Neural progenitor cell (in vitro differentiated cells): ENCODE data around the gene SIL1. TPM values are rescaled to one million over a fixed set of nuclear protein-coding genes. Genes with fewer than 3 reads are reported as not detected.
"Not testable (repeated sequence)": the region's sequence is repeated elsewhere in the genome, so short reads cannot be mapped to it uniquely, and the experiment has no call there.

Experiments used
- DNase-seq: peaks from one replicate; pipeline ENCODE4 v3.0.0-alpha.2; 2016; ENCODE audit warnings: low spot score
- H2AFZ ChIP-seq: fragments of 200-600 bp; sonication (generic); replicated peaks from 2 replicates; pipeline ENCODE4 v1.6.1; 2016; ENCODE audit warnings: antibody characterized with exemption
- H3F3A ChIP-seq: fragments of 200-600 bp; sonication (generic); 2 replicates; pipeline ENCODE4 v1.6.1; 2016; ENCODE audit warnings: antibody characterized with exemption, low read depth
- H3K27ac ChIP-seq: fragments of 200-600 bp; sonication (generic); 2 replicates; pipeline ENCODE4 v1.5.1; 2016; ENCODE audit warnings: mild to moderate bottlenecking
- H3K27me3 ChIP-seq: fragments of 200-600 bp; sonication (generic); 2 replicates; pipeline ENCODE4 v1.6.1; 2016; ENCODE audit warnings: mild to moderate bottlenecking, moderate library complexity
- H3K36me3 ChIP-seq: fragments of 200-600 bp; sonication (generic); 2 replicates; pipeline ENCODE4 v1.5.1; 2016
- H3K4me1 ChIP-seq: fragments of 200-600 bp; sonication (generic); 2 replicates; pipeline ENCODE4 v1.6.1; 2016; ENCODE audit warnings: mixed run types
- H3K4me2 ChIP-seq: fragments of 200-600 bp; sonication (generic); 2 replicates; pipeline ENCODE4 v1.6.1; 2016
- H3K4me3 ChIP-seq: fragments of 200-600 bp; sonication (generic); 2 replicates; pipeline ENCODE4 v1.5.1; 2016
- H3K79me2 ChIP-seq: fragments of 200-600 bp; sonication (generic); 2 replicates; pipeline ENCODE4 v1.6.1; 2016; ENCODE audit warnings: low read depth
- H3K9ac ChIP-seq: fragments of 200-600 bp; sonication (generic); 2 replicates; pipeline ENCODE4 v1.6.1; 2016
- H3K9me3 ChIP-seq: fragments of 200-600 bp; sonication (generic); 2 replicates; pipeline ENCODE4 v1.5.1; 2016; ENCODE audit warnings: low read depth
- H4K20me1 ChIP-seq: fragments of 200-600 bp; sonication (generic); 2 replicates; pipeline ENCODE4 v1.6.1; 2016; ENCODE audit warnings: low read depth
- H3K27ac Mint-ChIP-seq: 3 replicates; pipeline ENCODE4 v1.8.0; 2021; ENCODE audit warnings: mixed read lengths
- H3K27me3 Mint-ChIP-seq: 2 replicates; pipeline ENCODE4 v1.8.0; 2022; ENCODE audit warnings: low read depth, mild to moderate bottlenecking, inconsistent platforms, moderate library complexity, mixed read lengths; ENCODE audit not compliant: insufficient read depth
- H3K36me3 Mint-ChIP-seq: 3 replicates; pipeline ENCODE4 v1.8.0; 2021; ENCODE audit warnings: mixed read lengths
- H3K4me1 Mint-ChIP-seq: 3 replicates; pipeline ENCODE4 v1.8.0; 2021; ENCODE audit warnings: mixed read lengths
- H3K4me3 Mint-ChIP-seq: 3 replicates; pipeline ENCODE4 v1.8.0; 2021; ENCODE audit warnings: mild to moderate bottlenecking, moderate library complexity, mixed read lengths
- H3K9me3 Mint-ChIP-seq: 3 replicates; pipeline ENCODE4 v1.8.0; 2020; ENCODE audit warnings: mixed read lengths
- EZH2 ChIP-seq: fragments of 200-600 bp; sonication (generic); IDR thresholded peaks from 2 replicates; pipeline ENCODE4 v1.6.1; 2017; ENCODE audit warnings: antibody characterized with exemption, mild to moderate bottlenecking, moderate library complexity
- EZH2phosphoT487 ChIP-seq: fragments of 200-600 bp; sonication (generic); IDR thresholded peaks from 2 replicates; pipeline ENCODE4 v1.6.1; 2017; ENCODE audit warnings: antibody characterized with exemption
- total RNA-seq: library from RNA; depleted of rRNA; stranded (reverse); fragments of >200 nt; gene quantifications from 2 replicates; pipeline ENCODE4 v1.2.3, GENCODE V29; 2015; ENCODE audit warnings: low replicate concordance
- TF ChIP-seq, protein P1 (sequence below): fragments of 200-600 bp; sonication (generic); IDR thresholded peaks from 2 replicates; pipeline ENCODE4 v1.5.1; 2017; ENCODE audit warnings: antibody characterized with exemption, mild to moderate bottlenecking

The SIL1 gene
- total RNA-seq, 1 donor from 2014 or later: 5.5 TPM

DNA sequence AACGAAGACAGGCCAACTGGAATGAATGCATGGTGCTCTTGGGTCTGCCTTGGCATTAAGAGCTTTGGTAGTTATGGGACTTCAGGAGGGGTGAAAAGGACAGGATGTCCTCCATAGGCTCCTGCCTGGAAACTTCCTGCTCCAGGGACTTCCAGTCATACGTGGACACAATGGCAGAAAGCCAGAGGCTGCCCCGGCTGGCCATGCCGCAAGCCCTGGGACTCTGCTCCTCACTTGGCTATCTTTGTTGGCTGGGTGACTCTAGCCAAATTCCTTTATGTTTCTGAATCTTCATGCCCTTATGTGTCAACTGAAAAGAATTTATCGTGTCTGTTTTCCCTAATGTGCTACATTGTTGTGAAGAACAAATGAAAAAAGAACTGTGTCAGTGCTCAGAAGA is 136.9 kb downstream of the SIL1 start:
- H3K9me3 Mint-ChIP-seq: peaks cover 6% of the 10 kb centered on the region
- Histone ChIP-seq H3K27ac (no peak overlapping the region), H3K9ac (no peak overlapping the region), H4K20me1 (no peaks in the 10 kb centered on the region), H2AFZ (no peak overlapping the region), H3K36me3 (no peaks in the 10 kb centered on the region), H3K79me2 (no peaks in the 10 kb centered on the region), H3K4me3 (peak overlapping the region; percentile 18), H3F3A (no peaks in the 10 kb centered on the region), H3K4me1 (peaks cover 35% of the 10 kb centered on the region), H3K4me2 (peak overlapping the region; percentile 64), H3K27me3 (no peaks in the 10 kb centered on the region), H3K9me3 (no peaks in the 10 kb centered on the region)
- H3K4me3 Mint-ChIP-seq: peak overlapping the region; percentile 27
- peaks cover 6% of the 10 kb centered on the region for H3K27me3 Mint-ChIP-seq
- DNase-seq: no peak
- TF ChIP-seq EZH2phosphoT487 (no peak), EZH2 (no peak)
- TF ChIP-seq, protein P1, sequence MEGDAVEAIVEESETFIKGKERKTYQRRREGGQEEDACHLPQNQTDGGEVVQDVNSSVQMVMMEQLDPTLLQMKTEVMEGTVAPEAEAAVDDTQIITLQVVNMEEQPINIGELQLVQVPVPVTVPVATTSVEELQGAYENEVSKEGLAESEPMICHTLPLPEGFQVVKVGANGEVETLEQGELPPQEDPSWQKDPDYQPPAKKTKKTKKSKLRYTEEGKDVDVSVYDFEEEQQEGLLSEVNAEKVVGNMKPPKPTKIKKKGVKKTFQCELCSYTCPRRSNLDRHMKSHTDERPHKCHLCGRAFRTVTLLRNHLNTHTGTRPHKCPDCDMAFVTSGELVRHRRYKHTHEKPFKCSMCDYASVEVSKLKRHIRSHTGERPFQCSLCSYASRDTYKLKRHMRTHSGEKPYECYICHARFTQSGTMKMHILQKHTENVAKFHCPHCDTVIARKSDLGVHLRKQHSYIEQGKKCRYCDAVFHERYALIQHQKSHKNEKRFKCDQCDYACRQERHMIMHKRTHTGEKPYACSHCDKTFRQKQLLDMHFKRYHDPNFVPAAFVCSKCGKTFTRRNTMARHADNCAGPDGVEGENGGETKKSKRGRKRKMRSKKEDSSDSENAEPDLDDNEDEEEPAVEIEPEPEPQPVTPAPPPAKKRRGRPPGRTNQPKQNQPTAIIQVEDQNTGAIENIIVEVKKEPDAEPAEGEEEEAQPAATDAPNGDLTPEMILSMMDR: no peak
- H3K4me1 Mint-ChIP-seq: peaks cover 47% of the 10 kb centered on the region
- H3K27ac Mint-ChIP-seq: peak overlapping the region; percentile 97
- no peaks in the 10 kb centered on the region for H3K36me3 Mint-ChIP-seq

DNA sequence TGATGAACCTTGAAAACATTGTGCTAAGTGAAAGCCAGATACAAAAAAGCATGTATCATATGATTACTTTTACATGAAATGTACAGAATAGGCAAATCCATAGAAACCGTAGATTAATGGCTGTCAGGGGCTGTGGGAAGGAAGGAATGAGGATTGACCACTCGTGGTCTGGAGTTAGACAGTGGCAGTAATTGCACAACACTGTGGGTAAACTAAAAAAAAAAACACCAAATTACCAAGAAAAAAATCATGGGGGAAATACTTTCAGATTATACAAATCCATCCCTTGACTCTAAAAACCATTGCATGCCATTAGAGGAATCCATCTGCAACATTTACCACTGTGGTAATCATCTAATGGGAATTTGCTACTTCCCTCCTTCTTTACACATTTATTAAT is 140.0 kb downstream of the SIL1 start:
- no peak overlapping the region for H3K4me2 ChIP-seq
- H4K20me1 ChIP-seq: no peaks in the 10 kb centered on the region

DNA sequence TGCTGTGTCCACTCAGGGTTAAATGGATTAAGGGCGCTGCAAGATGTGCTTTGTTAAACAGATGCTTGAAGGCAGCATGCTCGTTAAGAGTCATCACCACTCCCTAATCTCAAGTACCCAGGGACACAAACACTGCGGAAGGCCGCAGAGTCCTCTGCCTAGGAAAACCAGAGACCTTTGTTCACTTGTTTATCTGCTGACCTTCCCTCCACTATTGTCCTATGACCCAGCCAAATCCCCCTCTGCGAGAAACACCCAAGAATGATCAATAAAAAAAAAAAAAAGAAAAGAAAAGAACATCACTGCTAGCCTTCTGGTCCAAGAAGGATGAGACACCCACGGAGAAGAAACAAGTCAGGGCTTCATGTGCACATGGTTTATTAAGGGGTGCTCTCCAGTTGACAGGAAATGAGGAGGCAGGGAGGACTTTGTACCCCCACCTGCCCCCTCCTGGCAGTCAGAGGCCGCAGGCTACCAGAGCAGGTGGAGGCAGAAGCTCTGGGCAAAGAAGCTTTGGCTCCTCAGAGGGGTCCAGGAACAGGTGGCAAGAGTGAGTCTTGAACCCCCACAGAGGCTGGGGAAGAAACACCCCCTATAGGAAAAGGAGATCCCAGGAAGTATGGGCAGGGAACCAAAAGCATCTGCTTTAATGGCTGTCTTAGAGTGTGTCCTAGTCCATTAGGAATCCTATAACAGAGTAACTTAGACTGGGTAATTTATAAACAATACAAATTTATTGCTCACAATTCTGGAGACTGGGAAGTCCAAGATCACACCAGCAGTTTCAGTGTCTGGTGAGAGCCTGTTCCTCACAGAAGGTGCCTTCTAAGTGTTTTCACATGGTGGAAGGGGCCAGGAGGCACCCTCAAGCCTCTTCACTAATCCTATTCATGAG is 140.9 kb downstream of the SIL1 start:
- H3K36me3 ChIP-seq, H3K79me2 ChIP-seq, H3K27ac ChIP-seq, H3F3A ChIP-seq, H3K36me3 Mint-ChIP-seq, H3K9me3 Mint-ChIP-seq, H3K4me2 ChIP-seq, H3K27me3 Mint-ChIP-seq, DNase-seq, H3K4me3 ChIP-seq, H2AFZ ChIP-seq, H3K9me3 ChIP-seq, H3K27me3 ChIP-seq, H3K9ac ChIP-seq, H4K20me1 ChIP-seq, H3K4me3 Mint-ChIP-seq: not testable (repeated sequence)
- peaks cover 23% of the 10 kb centered on the region for H3K4me1 Mint-ChIP-seq
- H3K27ac Mint-ChIP-seq: peak overlapping the region; percentile 31
- peaks cover 29% of the 10 kb centered on the region for H3K4me1 ChIP-seq

More for the DNA sequence above, 140.0 kb downstream of the SIL1 start:
- TF ChIP-seq, protein P1: no peak
- TF ChIP-seq EZH2phosphoT487: no peak
- H3K27me3 Mint-ChIP-seq: no peaks in the 10 kb centered on the region
- Histone ChIP-seq H3K9ac (no peak overlapping the region), H3K27ac (no peak overlapping the region), H3F3A (no peaks in the 10 kb centered on the region), H3K36me3 (no peaks in the 10 kb centered on the region), H3K79me2 (no peaks in the 10 kb centered on the region), H3K4me1 (peaks cover 34% of the 10 kb centered on the region), H3K4me3 (no peak overlapping the region), H3K9me3 (no peaks in the 10 kb centered on the region), H3K27me3 (no peaks in the 10 kb centered on the region), H2AFZ (no peak overlapping the region)
- no peak for DNase-seq
- peaks cover 29% of the 10 kb centered on the region for H3K4me1 Mint-ChIP-seq
- H3K36me3 Mint-ChIP-seq: no peaks in the 10 kb centered on the region
- peaks cover 6% of the 10 kb centered on the region for H3K9me3 Mint-ChIP-seq
- no peak overlapping the region for H3K4me3 Mint-ChIP-seq
- H3K27ac Mint-ChIP-seq: no peak overlapping the region

DNA sequence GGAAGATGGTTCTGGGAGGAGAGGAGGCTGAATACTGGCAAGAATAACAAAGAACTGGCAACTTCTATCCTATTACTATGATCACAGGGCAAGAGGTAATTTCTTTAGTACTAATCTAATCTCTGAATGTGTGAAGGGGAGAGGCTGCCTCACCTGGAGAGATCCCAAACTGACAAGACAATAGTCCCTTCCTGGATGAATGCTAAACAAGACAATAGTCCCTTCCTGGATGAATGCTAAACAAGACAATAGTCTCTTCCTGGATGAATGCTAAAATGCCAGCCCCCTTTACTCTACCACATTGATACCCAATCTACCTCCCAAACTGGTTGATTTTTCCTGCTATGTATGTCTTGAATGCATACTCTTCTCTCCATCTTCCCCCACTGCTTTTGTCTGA is 145.2 kb downstream of the SIL1 start:
- peaks cover 5% of the 10 kb centered on the region for H3K4me1 Mint-ChIP-seq
- Histone ChIP-seq H3K36me3 (no peaks in the 10 kb centered on the region), H3K4me2 (peak overlapping the region; percentile 29), H3K4me1 (peaks cover 19% of the 10 kb centered on the region), H2AFZ (no peak overlapping the region), H3K27me3 (no peaks in the 10 kb centered on the region), H3K4me3 (no peak overlapping the region), H3K9ac (no peak overlapping the region), H3K9me3 (no peaks in the 10 kb centered on the region), H3K79me2 (no peaks in the 10 kb centered on the region), H3K27ac (no peak overlapping the region), H3F3A (no peaks in the 10 kb centered on the region), H4K20me1 (no peaks in the 10 kb centered on the region)
- H3K4me3 Mint-ChIP-seq: no peak overlapping the region
- no peak for DNase-seq
- no peak for TF ChIP-seq EZH2
- TF ChIP-seq, protein P1: no peak
- no peak for TF ChIP-seq EZH2phosphoT487
- H3K27me3 Mint-ChIP-seq: no peaks in the 10 kb centered on the region
- peaks cover 4% of the 10 kb centered on the region for H3K9me3 Mint-ChIP-seq
- H3K36me3 Mint-ChIP-seq: peaks cover 2% of the 10 kb centered on the region
- no peak overlapping the region for H3K27ac Mint-ChIP-seq
